ENCODE data around the gene RNF10.

Gene RNF10

DNA sequence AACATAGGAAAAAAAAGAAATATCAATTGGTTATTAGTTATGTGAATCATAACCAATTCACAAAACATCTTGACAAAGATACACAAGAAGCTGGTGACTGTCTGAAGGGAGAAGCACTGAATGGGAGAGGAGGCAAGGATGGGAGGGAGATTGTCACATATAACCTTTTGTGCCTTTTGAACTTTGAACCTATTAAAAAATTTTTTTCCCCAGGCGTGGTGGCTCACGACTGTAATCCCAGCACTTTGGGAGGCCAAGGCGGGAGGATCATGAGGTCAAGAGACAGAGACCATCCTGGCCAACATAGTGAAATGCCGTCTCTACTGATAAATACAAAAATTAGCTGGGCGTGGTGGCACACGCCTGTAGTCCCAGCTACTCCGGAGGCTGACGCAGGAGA lies 25.6 kb upstream of the RNF10 start:
- TF ChIP-seq FOXP2 (optimal IDR thresholded peaks at IDR 0.05; ENCODE audit: borderline replicate concordance, extremely low read depth, extremely low read length, insufficient read depth): no peak
- TF ChIP-seq REST (IDR thresholded peaks at IDR 0.05; ENCODE audit: insufficient read depth in 1 of 2, low read depth in 2 of 2, low read length in 2 of 2): no peak
- no peak for TF ChIP-seq POLR2AphosphoS5 (IDR thresholded peaks at IDR 0.05; ENCODE audit: low read depth, low read length)
- TF ChIP-seq SIN3A (IDR thresholded peaks at IDR 0.05; ENCODE audit: borderline replicate concordance, insufficient read depth, low read length): no peak
- TF ChIP-seq TAF1 (IDR thresholded peaks at IDR 0.05; ENCODE audit: borderline replicate concordance, insufficient read depth, low read length): no peak

DNA sequence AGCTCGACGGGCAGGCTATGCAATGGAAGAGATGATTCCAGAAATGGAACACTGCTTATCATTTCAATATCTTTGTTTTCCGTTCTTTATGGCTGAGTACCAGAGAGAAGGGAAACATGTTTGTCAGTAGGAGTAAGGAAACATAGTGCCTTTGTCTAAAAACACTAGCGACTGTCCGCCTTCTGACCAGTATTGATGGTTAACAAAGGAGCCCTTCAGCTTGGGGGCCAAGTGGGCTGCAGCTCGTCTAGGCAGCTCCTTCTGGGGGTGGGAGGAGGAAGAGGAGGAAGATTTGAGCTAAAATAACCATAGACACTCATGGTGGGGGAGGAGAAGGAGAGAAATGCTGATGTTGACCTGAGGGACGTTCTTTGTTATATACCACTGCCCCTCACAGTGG lies 20.2 kb upstream of the RNF10 start:
- TF ChIP-seq REST (IDR thresholded peaks at IDR 0.05; ENCODE audit: insufficient read depth in 1 of 2, low read depth in 2 of 2, low read length in 2 of 2) (no peak), SIN3A (IDR thresholded peaks at IDR 0.05; ENCODE audit: borderline replicate concordance, insufficient read depth, low read length) (no peak), TAF1 (IDR thresholded peaks at IDR 0.05; ENCODE audit: borderline replicate concordance, insufficient read depth, low read length) (no peak), FOXP2 (optimal IDR thresholded peaks at IDR 0.05; ENCODE audit: borderline replicate concordance, extremely low read depth, extremely low read length, insufficient read depth) (no peak), POLR2AphosphoS5 (IDR thresholded peaks at IDR 0.05; ENCODE audit: low read depth, low read length) (no peak)

GRCh38 chr12:120515496-120515895 lies 18.7 kb upstream of the RNF10 start:
- TF ChIP-seq REST (IDR thresholded peaks at IDR 0.05; ENCODE audit: insufficient read depth in 1 of 2, low read depth in 2 of 2, low read length in 2 of 2): no peak
- no peak for TF ChIP-seq FOXP2 (optimal IDR thresholded peaks at IDR 0.05; ENCODE audit: borderline replicate concordance, extremely low read depth, extremely low read length, insufficient read depth)
- TF ChIP-seq SIN3A (IDR thresholded peaks at IDR 0.05; ENCODE audit: borderline replicate concordance, insufficient read depth, low read length): no peak

- TF ChIP-seq REST (IDR thresholded peaks at IDR 0.05; ENCODE audit: insufficient read depth in 1 of 2, low read depth in 2 of 2, low read length in 2 of 2) (no peak), POLR2AphosphoS5 (IDR thresholded peaks at IDR 0.05; ENCODE audit: low read depth, low read length) (no peak), FOXP2 (optimal IDR thresholded peaks at IDR 0.05; ENCODE audit: borderline replicate concordance, extremely low read depth, extremely low read length, insufficient read depth) (no peak), TAF1 (IDR thresholded peaks at IDR 0.05; ENCODE audit: borderline replicate concordance, insufficient read depth, low read length) (no peak), SIN3A (IDR thresholded peaks at IDR 0.05; ENCODE audit: borderline replicate concordance, insufficient read depth, low read length) (no peak)
Observed at GRCh38 chr12:120522568-120522967, 11.6 kb upstream of the RNF10 start.

DNA sequence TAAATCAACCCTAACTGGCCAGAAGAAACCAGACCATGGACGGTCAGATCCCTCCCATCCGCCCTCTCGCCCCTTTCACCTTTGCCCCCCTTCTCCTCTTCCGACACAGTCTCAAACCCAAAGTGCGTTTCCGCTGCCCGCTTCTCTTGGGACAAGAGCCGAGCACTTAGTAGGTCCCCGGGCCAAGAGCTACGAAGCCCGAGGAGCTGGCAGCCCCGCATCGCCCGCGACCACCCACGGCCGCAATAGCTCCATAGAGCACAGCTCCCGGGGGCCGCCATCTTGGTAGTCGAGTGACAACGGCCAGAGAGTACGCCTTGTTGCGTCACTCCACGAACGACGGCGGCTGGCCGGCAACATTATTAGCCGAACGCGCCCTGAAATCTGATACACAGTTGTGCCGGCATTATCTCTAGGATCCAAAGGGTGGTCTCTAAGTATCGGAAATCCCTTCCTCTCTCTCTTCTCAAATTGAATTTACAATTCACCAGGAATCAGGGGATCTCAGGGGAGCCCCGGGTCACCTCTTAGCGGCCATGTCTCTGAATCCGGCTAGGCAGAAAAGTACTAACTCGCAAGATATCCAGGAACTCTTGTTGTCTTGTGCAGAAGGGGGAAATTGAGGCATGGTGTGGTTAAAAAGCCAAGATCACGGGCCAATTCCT lies 5.2 kb upstream of the RNF10 start, which contains the start of gene COQ5:
Gene COQ5 (minus strand): TSS at position 298 of the 665 bp plus-strand sequence. CDS start 17 bp downstream, at position 281.
- TF ChIP-seq REST (IDR thresholded peaks at IDR 0.05; ENCODE audit: insufficient read depth in 1 of 2, low read depth in 2 of 2, low read length in 2 of 2) (peak; percentile 49 to 60; a peak in 2 of 4 replicates), SIN3A (IDR thresholded peaks at IDR 0.05; ENCODE audit: borderline replicate concordance, insufficient read depth, low read length) (peak; percentile 50; the same call in 1 of the 2 replicates), FOXP2 (optimal IDR thresholded peaks at IDR 0.05; ENCODE audit: borderline replicate concordance, extremely low read depth, extremely low read length, insufficient read depth) (peak; percentile 66), TAF1 (IDR thresholded peaks at IDR 0.05; ENCODE audit: borderline replicate concordance, insufficient read depth, low read length) (peak; percentile 93), POLR2AphosphoS5 (IDR thresholded peaks at IDR 0.05; ENCODE audit: low read depth, low read length) (peak; percentile 91)
